ENCODE results near the gene ZFHX2. TPM values are rescaled to one million over a fixed set of nuclear protein-coding genes. Genes with fewer than 3 reads are reported as not detected.

The ZFHX2 gene
- total and polyA plus RNA-seq, 2 of the 13 experiments (the other 11 are each of a cell fraction or from before 2014, with no cell fraction given) = 0.17 to 0.44 TPM

GRCh38 chr14:23568600-23569331 is 17.2 kb upstream of the ZFHX2 start (continued):
- TF ChIP-seq HNF4G (IDR thresholded peaks at IDR 0.05; ENCODE audit: borderline replicate concordance, low read depth, low read length) = no peak
- TF ChIP-seq HNF4G (CRISPR knock-in tag; IDR thresholded peaks at IDR 0.05; ENCODE audit: borderline replicate concordance, low read depth) = peak; percentile 50; the same call in 1 of the 2 replicates
- TF ChIP-seq PHF5A (CRISPR knock-in tag; IDR thresholded peaks at IDR 0.05; ENCODE audit: low read depth, unreplicated experiment) = peak; percentile 16
- peak; percentile 52; the same call in 1 of the 2 replicates for TF ChIP-seq ZNF691 (CRISPR knock-in tag; IDR thresholded peaks at IDR 0.05; ENCODE audit: borderline replicate concordance, low read depth)
- peak; percentile 54; the same call in 1 of the 2 replicates for TF ChIP-seq TMF1 (CRISPR knock-in tag; IDR thresholded peaks at IDR 0.05; ENCODE audit: low read depth)
- TF ChIP-seq FOSL2 (CRISPR knock-in tag; IDR thresholded peaks at IDR 0.05) = no peak
- no peak for TF ChIP-seq NAIF1 (CRISPR knock-in tag; IDR thresholded peaks at IDR 0.05; ENCODE audit: borderline replicate concordance)
- no peak; the same call in none of the 2 replicates for TF ChIP-seq MXD3 (CRISPR knock-in tag; IDR thresholded peaks at IDR 0.05)
- TF ChIP-seq ZNF644 (CRISPR knock-in tag; IDR thresholded peaks at IDR 0.05; ENCODE audit: low read depth) = peak; percentile 28; the same call in 1 of the 2 replicates
- TF ChIP-seq DNMT3B (CRISPR knock-in tag; conservative IDR thresholded peaks at IDR 0.05) = 0 out of 2 replicates have a peak, but pooled peaks have one; percentile 21
- TF ChIP-seq GABPB1 (CRISPR knock-in tag; IDR thresholded peaks at IDR 0.05) = no peak
- TF ChIP-seq ZSCAN21 (CRISPR knock-in tag; IDR thresholded peaks at IDR 0.05; ENCODE audit: borderline replicate concordance) = no peak
- TF ChIP-seq MAZ (IDR thresholded peaks at IDR 0.05; ENCODE audit: borderline replicate concordance, low read depth, low read length) = 0 out of 2 replicates have a peak, but pooled peaks have one; percentile 65
- TF ChIP-seq MAZ (CRISPR knock-in tag; IDR thresholded peaks at IDR 0.05; ENCODE audit: low read depth) = peak; percentile 57; the same call in 1 of the 2 replicates
- no peak for TF ChIP-seq TIGD3 (CRISPR knock-in tag; IDR thresholded peaks at IDR 0.05; ENCODE audit: borderline replicate concordance)
- no peak for TF ChIP-seq ZNF775 (CRISPR knock-in tag; IDR thresholded peaks at IDR 0.05; ENCODE audit: borderline replicate concordance)
- TF ChIP-seq SMYD3 (CRISPR knock-in tag; IDR thresholded peaks at IDR 0.05) = peak; percentile 85; the same call in 1 of the 2 replicates
- TF ChIP-seq NR0B2 (CRISPR knock-in tag; IDR thresholded peaks at IDR 0.05) = no peak
- TF ChIP-seq MEIS1 (CRISPR knock-in tag; IDR thresholded peaks at IDR 0.05; ENCODE audit: borderline replicate concordance) = no peak
- no peak for TF ChIP-seq HES4 (CRISPR knock-in tag; IDR thresholded peaks at IDR 0.05; ENCODE audit: borderline replicate concordance)
- TF ChIP-seq PHF8 (CRISPR knock-in tag; IDR thresholded peaks at IDR 0.05) = peak; percentile 37; the same call in 1 of the 2 replicates
- TF ChIP-seq ZFP41 (CRISPR knock-in tag; IDR thresholded peaks at IDR 0.05; ENCODE audit: borderline replicate concordance) = peak; percentile 86; the same call in 1 of the 2 replicates
- TF ChIP-seq ZNF382 (CRISPR knock-in tag; IDR thresholded peaks at IDR 0.05; ENCODE audit: borderline replicate concordance) = no peak
- TF ChIP-seq YEATS4 (CRISPR knock-in tag; IDR thresholded peaks at IDR 0.05; ENCODE audit: borderline replicate concordance) = no peak
- no peak for TF ChIP-seq E2F1 (CRISPR knock-in tag; IDR thresholded peaks at IDR 0.05)
- TF ChIP-seq SP2 (CRISPR knock-in tag; IDR thresholded peaks at IDR 0.05) = no peak; the same call in 1 of the 2 replicates

Data from HepG2 (cell line).